ENCODE results near the gene FAM222A.

Gene FAM222A

GRCh38 chr12:109727039-109727723 is 13.6 kb downstream of the FAM222A start:
- DNase-seq = no peak

GRCh38 chr12:109727746-109728726 is 14.4 kb downstream of the FAM222A start:
- DNase-seq = no peak

DNA sequence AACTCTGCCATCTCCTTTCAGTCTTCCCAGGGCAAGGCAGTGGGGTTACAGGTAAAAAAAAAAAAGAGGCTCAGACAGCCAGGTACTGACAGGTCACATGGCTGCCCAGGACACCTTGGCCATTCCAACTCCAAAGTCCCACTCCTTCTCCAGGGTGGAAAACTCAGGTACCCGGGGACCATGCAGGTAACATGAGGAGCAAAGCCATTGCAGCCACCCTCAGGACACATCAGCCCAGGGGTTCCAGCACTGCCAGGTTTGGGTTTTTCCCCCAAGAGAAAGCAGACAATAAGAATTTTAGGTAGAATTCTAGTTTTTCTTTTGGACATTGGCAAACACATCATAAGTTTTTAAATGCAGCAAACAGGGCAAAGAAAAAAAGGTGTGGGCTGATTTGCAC is 15.3 kb downstream of the FAM222A start:
- no peak for DNase-seq

- DNase-seq = no peak
These were observed 15.8 kb downstream of the FAM222A start for GRCh38 chr12:109729371-109729781.

DNA sequence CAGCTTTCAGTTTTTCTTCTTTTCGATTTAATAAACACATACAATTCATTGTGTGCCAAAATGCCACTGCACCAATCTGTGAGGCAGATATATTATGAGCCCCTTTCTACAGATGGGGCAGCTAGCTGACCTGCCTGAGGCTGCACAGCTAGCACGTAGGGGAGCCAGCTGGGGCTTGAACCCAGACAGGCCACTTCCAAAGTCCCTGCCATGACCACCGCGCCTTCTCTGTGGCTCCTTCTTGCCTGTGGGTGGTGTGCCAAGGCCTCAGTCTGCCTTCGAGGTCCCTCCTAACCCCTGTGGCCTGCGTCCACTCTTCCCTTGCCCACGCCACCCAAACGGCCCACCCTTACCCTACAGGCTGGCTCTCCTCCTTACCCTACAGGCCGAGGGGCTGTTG is 16.2 kb downstream of the FAM222A start:
- DNase-seq = no peak

GRCh38 chr12:109730306-109731145 is 16.9 kb downstream of the FAM222A start:
- no peak for DNase-seq

DNA sequence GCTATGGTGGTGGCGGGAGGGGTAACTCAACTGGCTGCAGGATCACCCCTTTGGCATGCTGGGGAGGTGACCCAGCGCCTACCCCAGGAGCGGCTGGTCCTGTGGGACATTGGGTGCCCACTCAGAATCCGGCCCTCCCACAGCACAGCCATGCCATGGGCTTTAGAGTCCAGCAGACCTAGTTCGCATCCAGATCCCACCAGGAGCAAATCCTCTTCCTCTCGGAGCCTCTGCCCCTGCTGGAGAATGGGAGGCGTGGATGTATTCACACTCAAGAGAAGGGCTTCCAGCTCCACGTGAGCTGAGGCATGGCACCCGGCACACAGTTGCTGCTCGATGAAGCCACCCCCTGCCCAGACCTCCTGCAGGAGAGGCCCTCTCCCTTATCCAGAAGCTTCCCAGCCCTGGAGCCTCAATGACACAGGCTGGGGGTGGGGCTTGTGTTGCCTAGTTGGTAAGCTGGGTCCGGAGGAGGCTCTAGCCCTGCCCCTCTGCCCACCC is 17.7 kb downstream of the FAM222A start:
- no peak for DNase-seq

DNA sequence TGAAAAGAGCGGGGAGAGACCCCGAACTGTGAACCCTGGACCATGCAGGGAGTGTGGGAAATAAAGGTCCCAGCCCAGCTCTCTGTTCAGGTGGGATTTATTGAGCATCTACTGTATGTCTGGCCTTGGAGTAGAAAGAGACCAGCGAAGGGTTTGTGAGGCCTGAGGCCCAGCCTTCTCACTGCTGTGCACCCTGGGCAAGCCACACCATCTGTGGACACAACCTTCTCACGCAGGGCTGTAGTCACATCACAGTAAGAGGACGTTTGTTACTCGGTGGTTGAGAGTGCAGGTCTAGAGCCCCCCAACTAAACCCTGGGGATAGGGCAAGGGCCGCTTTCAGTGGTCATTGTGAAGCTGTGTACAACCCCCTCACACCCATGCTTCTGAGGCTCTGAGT is 18.2 kb downstream of the FAM222A start:
- DNase-seq = no peak

GRCh38 chr12:109732321-109733305 is 19.0 kb downstream of the FAM222A start:
- no peak for DNase-seq

- DNase-seq = no peak
These were observed 20.8 kb downstream of the FAM222A start for GRCh38 chr12:109734219-109735000.

GRCh38 chr12:109735051-109735521 is 21.5 kb downstream of the FAM222A start:
- DNase-seq = no peak

- DNase-seq = no peak
These were observed 22.4 kb downstream of the FAM222A start for GRCh38 chr12:109735825-109736551.

DNA sequence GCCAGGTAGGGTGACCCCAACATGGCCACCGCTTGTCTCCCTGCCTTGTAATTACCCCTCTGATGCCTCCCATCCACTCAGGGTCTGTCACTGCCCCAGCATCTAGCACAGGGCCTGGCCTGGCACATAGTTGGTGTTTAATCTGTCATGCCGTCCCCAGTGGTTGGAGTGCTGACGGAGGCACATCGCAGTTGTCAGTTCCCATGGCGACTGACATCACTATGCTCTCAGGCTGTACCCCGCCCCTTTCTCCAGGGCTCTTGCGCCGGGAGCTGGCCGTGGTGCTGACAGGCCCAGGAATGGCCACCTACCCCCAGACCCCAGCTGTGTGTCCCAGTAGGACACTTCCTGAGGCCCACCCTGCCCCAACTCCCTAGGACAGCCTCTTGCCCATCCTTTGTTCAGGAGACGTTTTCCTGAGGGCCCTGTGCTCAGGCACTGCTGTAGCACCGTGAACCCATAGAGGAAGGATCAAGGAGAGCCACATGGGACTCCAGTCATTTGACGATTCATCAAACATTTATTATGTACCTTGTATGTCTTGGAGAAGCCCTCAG is 23.0 kb downstream of the FAM222A start:
- no peak for DNase-seq

GRCh38 chr12:109737126-109737525 is 23.5 kb downstream of the FAM222A start:
- no peak for DNase-seq

- no peak for DNase-seq
These were observed 24.0 kb downstream of the FAM222A start for GRCh38 chr12:109737631-109738030.

- DNase-seq = no peak
These were observed 24.6 kb downstream of the FAM222A start for GRCh38 chr12:109738209-109738608.

DNA sequence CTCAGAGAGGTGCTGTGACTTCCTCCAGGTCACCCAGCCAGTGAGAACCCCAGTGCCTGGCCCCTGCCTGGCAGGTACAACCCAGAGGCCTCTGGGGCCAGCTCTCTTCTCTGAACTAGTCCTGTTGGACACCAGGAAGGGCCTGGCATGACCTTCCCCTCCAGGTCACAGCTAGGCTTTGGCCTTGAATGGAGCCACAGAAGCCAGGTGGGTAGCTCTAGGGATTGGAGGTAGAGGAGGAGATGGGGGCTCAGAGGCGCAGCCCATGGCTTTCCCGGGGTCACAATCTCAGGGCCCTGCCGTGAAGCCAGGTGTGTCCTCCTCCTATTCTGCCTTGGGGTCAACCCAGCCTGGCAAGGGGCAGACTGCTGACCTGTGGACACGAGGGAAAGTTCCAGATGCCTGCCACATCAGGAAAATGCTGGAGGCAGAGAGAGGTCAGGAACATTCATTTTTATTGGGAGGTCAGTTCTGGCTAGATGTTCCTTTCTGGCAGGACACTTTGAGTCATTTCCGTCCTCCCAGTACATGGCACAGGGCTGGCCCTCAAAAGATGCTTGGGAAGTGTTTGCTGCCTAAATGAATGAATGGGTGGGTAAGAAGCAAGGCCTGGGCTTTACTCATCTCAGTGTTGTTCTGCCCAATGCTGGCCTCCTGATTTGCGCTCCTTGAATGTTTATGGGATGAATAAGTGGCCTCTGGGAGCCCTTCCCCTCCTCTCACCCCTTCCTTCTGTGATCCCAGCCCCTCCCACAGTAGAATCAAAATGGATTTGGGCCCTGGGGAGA is 25.4 kb downstream of the FAM222A start:
- DNase-seq = no peak

All from stimulated activated CD4-positive, alpha-beta T cell treated with anti-CD3 and anti-CD28 coated beads, Interleukin-4, amount 100 ng/mL, for 1 hour (primary cell).